Left lung (tissue), 10 donors: ENCODE measurements around the gene NOB1. TPM values are rescaled to one million over a fixed set of nuclear protein-coding genes. Genes with fewer than 3 reads are reported as not detected.
"Not testable (repeated sequence)": the region's sequence is repeated elsewhere in the genome, so short reads cannot be mapped to it uniquely, and the experiment has no call there.

ENCODE experiments used
- ATAC-seq: fragments of 200-7000 bp; cut with Tn5 transposase; one replicate; pipeline ENCODE4 v1.9.1; 2020; ENCODE audit warnings: moderate library complexity
- DNase-seq, 4 donors: peaks; one replicate each; pipeline ENCODE4 v3.0.0-alpha.2; 2013 to 2020
- H3K27ac ChIP-seq, 2 donors: fragments of 200-600 bp; sonication (generic) in 1 of 2; one replicate each; pipeline versions ENCODE4 v1.5.0 to v1.8.0; 2020 to 2021
- H3K27me3 ChIP-seq, 2 donors: fragments of 200-600 bp; sonication (generic) in 1 of 2; one replicate each; pipeline versions ENCODE4 v1.5.0 to v1.8.0; 2020 to 2021
- H3K36me3 ChIP-seq, 2 donors: fragments of 200-600 bp; sonication (generic) in 1 of 2; one replicate each; pipeline versions ENCODE4 v1.5.0 to v1.8.0; 2020 to 2021
- H3K4me1 ChIP-seq, 2 donors: fragments of 200-600 bp; one replicate each; pipeline ENCODE4 v1.8.0; 2021
- H3K4me3 ChIP-seq, 2 donors: fragments of 200-600 bp; sonication (generic) in 1 of 2; one replicate each; pipeline versions ENCODE4 v1.5.0 to v1.8.0; 2020 to 2021; ENCODE audit warnings: mild to moderate bottlenecking in 1 of 2
- H3K9me3 ChIP-seq, 2 donors: fragments of 200-600 bp; sonication (generic) in 1 of 2; one replicate each; pipeline versions ENCODE4 v1.5.0 to v1.8.0; 2020 to 2021
- intact Hi-C, 2 donors: fragments of 100-400 bp; cut with DNase I; formaldehyde crosslinking; loops; one replicate each; pipeline versions ENCODE4 v1.11.2 to v1.14.2; 2022
- polyA plus RNA-seq, 6 donors: library from polyadenylated mRNA; unstranded; fragments of 120-200 nt; gene quantifications; one replicate each; pipeline ENCODE4 v1.2.1, GENCODE V29; 2013; ENCODE audit not compliant: insufficient read length in 6 of 6
- total RNA-seq, 2 donors: library from RNA; stranded (reverse); fragmentation: NEBNext Ultra II Directional; extraction: Animal tissue kit (Norgen Biotek cat#: 25700); gene quantifications; one replicate each; pipeline ENCODE4 v1.2.1, GENCODE V29; 2021
- TF ChIP-seq, protein P1 (sequence below), 2 donors: fragments of 200-600 bp; sonication (generic) in 1 of 2; IDR thresholded peaks; one replicate each; pipeline versions ENCODE4 v1.5.0 to v1.8.0; 2021; ENCODE audit warnings: antibody characterized with exemption in 2 of 2
- donor health status: DM: no; HTN: yes; CAD: no.
- donor health status: DM: no; HTN: no; CAD: no.

NOB1 gene
- total and polyA plus RNA-seq, 8 donors: 29.9 to 67.4 (median 61.7) TPM

DNA sequence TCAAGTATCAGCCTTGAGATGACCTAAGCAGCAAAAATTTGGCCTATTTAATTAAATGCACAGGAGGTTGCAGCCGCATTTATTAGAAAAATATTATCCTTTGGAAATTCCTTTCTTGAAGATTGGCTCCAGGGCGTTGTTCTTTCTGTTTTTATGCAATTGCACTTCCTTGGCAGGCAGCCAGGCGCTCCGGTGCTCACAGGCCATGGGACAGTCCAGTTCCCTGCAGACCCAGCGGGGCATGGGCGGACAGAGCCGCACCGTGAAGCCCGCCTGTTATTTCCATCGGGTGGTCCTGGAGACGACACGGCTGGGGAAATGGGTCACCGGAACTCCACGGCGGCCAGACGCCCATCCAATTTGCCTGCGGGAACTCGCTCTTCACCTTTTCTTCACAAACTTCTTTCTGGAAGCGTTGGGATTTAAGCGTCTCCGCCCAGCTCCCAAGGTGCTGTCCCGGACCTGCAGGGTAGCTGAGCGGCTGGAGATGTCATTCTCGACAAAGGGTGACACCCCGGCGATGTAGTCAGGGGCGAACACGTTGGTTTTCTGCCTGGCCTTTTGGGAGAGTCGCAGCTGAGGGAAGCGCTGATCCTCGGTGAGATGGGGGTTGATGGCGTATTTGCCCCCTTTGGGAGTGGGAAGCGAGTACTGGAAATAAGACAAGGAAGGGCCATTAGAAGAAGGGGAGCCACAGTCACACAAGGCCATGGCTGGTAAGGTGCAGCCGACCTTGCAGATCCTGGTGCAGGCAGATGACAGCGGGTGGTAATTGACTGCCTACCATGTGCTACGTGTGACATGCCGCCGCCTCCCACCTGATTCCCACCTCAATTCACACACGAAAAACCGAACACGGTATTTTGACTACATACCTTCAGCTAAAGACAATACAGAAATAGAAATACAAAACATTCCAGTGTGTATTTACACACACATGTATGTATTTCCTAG is 12.5 kb downstream of the NOB1 start:
- TF ChIP-seq, protein P1, sequence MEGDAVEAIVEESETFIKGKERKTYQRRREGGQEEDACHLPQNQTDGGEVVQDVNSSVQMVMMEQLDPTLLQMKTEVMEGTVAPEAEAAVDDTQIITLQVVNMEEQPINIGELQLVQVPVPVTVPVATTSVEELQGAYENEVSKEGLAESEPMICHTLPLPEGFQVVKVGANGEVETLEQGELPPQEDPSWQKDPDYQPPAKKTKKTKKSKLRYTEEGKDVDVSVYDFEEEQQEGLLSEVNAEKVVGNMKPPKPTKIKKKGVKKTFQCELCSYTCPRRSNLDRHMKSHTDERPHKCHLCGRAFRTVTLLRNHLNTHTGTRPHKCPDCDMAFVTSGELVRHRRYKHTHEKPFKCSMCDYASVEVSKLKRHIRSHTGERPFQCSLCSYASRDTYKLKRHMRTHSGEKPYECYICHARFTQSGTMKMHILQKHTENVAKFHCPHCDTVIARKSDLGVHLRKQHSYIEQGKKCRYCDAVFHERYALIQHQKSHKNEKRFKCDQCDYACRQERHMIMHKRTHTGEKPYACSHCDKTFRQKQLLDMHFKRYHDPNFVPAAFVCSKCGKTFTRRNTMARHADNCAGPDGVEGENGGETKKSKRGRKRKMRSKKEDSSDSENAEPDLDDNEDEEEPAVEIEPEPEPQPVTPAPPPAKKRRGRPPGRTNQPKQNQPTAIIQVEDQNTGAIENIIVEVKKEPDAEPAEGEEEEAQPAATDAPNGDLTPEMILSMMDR (IDR thresholded peaks at IDR 0.05): no peak
- Histone ChIP-seq H3K27me3 (no peaks in the 10 kb centered on the region), H3K4me1 (peaks cover 0 to 15% of the 10 kb centered on the region in 2 donors), H3K9me3 (no peaks in the 10 kb centered on the region), H3K36me3 (peaks cover 0 to 81% of the 10 kb centered on the region in 2 donors), H3K4me3 (no peak overlapping the region), H3K27ac (peak overlapping the region in 1 of 2 donors; percentile 1)
- peak in 3 of 4 donors; percentile 24 to 83 (median 52) for DNase-seq
- intact Hi-C loops: no loop called here
- ATAC-seq: peak; percentile 41

DNA sequence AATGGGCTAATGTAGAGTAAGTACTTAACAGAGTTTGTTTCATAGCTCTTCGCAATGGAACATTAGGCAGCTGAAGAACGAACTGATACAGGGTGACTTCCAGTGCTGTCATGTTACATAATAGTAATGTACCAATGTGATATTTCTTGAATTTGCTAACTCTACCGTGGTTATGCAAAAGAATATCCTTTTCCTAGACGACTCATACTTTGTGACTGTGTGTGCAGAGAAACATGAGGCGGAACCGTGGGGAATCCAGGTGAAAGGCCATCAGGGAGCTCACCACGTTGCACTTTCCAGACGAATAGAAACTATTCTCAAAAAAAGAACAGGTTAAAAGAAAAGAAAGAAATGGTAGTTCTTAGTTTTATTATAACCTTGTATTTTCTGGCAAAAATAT is 13.2 kb downstream of the NOB1 start:
- H3K36me3 ChIP-seq: peaks cover 0 to 74% of the 10 kb centered on the region in 2 donors
- DNase-seq (no peak), ATAC-seq (no peak)
- H3K4me1 ChIP-seq: peaks cover 0 to 15% of the 10 kb centered on the region in 2 donors
- peak overlapping the region in 1 of 2 donors; percentile 1 for H3K27ac ChIP-seq
- H3K9me3 ChIP-seq: no peaks in the 10 kb centered on the region
- H3K4me3 ChIP-seq: no peak overlapping the region
- TF ChIP-seq, protein P1 (IDR thresholded peaks at IDR 0.05): no peak
- intact Hi-C loops: no loop called here
- no peaks in the 10 kb centered on the region for H3K27me3 ChIP-seq

DNA sequence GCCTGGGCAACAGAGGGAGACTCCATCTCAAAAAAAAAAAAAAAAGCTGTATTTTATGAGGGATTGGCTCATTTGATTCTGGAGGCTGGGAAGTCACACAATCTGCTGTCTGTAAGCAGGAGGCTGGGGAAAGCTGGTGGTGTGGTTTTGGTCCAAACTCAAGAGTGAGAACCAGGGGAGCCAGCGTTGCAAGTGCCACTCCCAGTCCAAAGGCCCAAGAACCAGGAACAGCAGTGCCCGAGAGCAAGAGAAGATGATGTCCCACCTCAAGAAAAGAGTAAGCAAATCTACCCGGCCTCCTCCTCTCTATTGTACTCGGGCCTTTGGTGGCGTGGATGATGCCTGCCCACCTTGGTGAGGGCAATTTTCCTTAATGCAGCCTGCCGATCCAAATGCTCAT is 22.6 kb downstream of the NOB1 start:
- Histone ChIP-seq H3K4me1 (peaks cover 4 to 17% of the 10 kb centered on the region in 2 donors), H3K9me3 (no peaks in the 10 kb centered on the region), H3K4me3 (no peak overlapping the region), H3K27ac (no peak overlapping the region), H3K36me3 (no peaks in the 10 kb centered on the region), H3K27me3 (no peaks in the 10 kb centered on the region)
- ATAC-seq (no peak), DNase-seq (no peak)
- TF ChIP-seq, protein P1 (IDR thresholded peaks at IDR 0.05): no peak
- intact Hi-C loops: no loop called here

DNA sequence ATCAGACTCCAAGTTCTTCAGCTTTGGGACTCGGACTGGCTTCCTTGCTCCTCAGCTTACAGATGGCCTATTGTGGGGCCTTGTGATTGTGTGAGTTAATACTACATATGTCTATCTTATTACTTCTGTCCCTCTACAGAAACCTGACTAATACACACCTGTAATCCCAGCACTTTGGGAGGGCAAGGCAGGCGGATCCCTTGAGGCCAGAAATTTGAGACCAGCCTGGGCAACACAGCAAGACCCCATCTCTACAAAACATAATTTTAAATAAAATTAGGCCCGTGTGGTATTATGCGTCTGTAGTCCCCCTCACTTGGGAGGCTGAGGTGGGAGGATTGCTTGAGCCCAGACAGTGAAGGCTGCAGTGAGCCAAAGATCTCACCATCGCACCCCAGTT is 23.4 kb downstream of the NOB1 start:
- H3K4me1 ChIP-seq: peaks cover 8 to 24% of the 10 kb centered on the region in 2 donors
- DNase-seq, H3K27me3 ChIP-seq, intact Hi-C loops, H3K36me3 ChIP-seq, ATAC-seq, H3K27ac ChIP-seq, H3K9me3 ChIP-seq, H3K4me3 ChIP-seq: not testable (repeated sequence)

DNA sequence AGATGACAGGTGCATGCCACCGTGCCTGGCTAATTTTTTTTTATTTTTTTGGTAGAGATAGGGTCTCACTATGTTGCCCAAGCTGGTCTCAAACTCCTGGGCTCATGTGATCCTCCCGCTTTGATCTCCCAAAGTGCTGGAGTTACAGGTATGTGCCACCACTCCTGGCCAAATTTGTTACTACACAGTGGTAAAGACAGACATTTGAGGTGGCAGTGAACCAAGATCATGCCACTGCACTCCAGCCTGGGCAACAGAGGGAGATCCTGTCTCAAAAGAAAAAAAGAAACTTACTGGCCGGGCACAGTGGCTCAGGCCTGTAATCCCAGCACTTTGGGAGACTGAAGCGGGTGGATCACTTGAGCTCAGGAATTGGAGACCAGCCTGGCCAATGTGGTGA is 25.7 kb downstream of the NOB1 start:
- DNase-seq, H3K9me3 ChIP-seq, H3K27me3 ChIP-seq, H3K27ac ChIP-seq, H3K4me3 ChIP-seq, H3K36me3 ChIP-seq, intact Hi-C loops, ATAC-seq: not testable (repeated sequence)
- H3K4me1 ChIP-seq: peaks cover 8 to 43% of the 10 kb centered on the region in 2 donors

DNA sequence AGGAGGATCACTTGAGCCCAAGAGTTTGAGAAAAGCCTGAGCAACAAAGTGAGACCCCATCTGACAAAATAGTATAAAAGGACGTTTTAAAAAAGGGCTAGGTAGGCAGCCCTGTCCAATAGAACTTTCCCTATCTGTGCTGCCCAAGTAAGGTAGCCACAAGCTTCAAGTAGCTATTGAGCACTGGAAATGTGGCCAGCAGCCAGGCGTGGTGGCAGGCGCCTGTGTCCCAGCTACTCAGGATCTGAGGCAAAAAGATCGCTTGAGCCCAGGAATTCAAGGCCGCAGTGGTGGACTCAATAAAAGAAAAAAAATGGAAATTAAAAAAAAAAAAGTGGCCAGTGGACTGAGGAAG is 26.8 kb downstream of the NOB1 start:
- DNase-seq (peak in 2 of 4 donors; percentile 86), ATAC-seq (peak; percentile 67)
- no peaks in the 10 kb centered on the region for H3K36me3 ChIP-seq
- intact Hi-C loops: no loop called here
- peak overlapping the region in 1 of 2 donors; percentile 51 for H3K4me3 ChIP-seq
- peak overlapping the region; percentile 80 to 88 for H3K27ac ChIP-seq
- H3K9me3 ChIP-seq: no peaks in the 10 kb centered on the region
- H3K4me1 ChIP-seq: peaks cover 8 to 43% of the 10 kb centered on the region in 2 donors
- H3K27me3 ChIP-seq: no peaks in the 10 kb centered on the region
- TF ChIP-seq, protein P1 (IDR thresholded peaks at IDR 0.05): no peak
